Stimulated activated CD8-positive, alpha-beta memory T cell treated with anti-CD3 and anti-CD28 coated beads, Interleukin-4, amount 100 ng/mL, for 24 hours (primary cell): Measurements from ENCODE around the gene SLC29A3.

ENCODE experiments used
- DNase-seq: peaks from one replicate; pipeline ENCODE4 v3.0.0-alpha.2; 2020; ENCODE audit warnings: low read depth

The SLC29A3 gene

DNA sequence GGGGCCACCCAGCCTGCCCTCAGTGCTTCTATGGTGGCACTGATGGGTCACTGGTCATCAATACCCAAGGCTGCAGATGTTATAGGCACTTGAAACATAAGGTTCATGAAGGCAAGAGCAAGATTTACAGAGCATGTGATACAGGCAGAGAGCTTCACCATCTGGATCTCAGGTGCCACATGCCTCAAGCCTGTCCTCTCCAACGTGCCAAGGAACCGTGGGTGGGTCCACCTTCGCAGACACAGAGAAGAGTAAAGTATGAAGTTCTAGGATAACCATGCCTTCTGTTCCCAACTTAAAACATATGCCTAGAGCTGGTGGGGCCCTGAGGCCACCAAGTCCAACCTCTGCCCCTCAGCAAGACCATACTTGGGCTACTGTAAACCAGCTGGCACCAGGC, 51.0 kb downstream of the SLC29A3 start:
- no peak for DNase-seq

DNA sequence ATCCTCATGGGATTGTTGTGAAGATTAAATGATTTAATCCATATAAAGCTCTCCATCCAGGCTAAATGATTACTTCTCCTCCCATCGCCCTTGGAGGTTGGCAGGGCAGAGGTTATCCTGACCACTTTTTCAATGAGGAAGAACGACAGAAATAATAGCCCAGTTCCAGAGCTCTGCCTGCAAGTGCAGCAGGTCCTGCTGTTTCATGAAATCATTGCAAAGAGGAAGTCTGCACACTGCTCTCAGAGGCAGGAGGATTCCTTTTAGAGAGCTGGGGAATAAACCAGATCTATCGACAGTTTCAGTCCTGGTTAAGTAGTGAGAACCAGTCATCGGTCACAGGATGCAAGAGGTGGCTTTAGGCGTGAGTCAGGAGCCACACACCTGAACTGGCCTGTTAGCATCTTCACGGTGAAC, 52.7 kb downstream of the SLC29A3 start:
- DNase-seq, result no peak

DNA sequence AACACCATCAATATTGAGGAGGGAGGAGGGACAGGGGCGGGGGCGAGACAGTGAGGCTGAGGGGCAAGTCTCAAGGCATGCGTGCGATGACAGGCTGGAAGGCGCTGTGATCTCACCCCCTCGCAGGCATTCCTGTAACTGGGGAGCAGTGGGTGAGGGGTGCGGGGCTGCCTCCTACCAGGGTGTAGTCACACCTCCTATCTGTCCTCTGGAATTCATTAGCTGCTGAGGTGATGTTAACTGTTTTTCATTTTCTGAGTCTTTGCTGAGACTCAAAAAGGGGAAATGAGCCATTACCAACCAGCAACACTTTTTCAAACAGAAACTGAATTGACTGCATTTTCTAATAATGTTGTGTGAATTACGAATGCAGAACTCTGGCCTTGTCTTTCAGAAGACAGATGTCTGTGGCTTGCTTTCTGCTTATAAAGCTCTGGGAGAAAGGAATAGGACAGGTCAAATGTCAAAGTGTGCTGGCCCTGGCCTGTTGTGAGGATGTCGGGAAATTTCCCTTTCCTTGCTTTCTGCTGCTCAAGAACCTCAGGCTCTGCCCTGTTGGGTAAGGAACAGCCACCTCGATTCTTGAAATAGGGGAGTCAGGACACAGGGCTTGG, 53.9 kb downstream of the SLC29A3 start:
- DNase-seq, result no peak

DNA sequence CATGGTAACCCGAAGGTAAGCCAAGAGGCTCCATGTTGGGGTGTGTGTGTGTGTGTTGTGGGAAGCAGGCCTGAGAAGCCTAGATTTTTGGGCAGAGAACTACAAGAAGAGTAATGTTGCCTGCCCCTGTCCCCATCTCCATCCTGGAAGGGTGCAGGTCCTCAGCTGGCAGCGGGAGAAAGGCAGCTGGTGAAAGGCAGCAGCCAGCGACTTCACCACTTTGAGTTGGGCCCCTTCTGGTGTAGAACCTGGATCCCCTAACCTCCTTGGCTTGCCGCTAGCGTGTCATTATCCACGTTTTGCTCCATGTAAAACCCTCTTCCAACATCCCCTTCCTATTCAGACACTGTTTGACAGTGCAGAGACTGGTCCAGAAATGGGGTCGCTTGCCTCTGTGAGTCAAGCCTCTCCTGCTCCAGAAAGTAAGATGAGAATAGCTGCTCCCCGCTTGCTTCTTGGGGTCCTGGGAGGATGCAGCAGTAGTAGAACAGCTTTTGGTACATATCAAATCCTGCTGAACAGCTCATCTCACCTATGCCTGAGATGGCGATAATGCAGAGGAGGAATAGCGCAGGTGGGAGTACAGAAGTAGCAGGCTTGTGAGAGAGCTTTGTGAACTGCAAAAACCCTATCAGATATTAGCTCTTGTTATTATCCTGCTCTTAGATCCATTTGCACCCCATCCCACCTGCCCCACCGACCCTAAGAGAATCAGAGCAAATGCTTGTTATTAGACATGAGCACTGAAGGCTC, 55.6 kb downstream of the SLC29A3 start:
- DNase-seq, result no peak

DNA sequence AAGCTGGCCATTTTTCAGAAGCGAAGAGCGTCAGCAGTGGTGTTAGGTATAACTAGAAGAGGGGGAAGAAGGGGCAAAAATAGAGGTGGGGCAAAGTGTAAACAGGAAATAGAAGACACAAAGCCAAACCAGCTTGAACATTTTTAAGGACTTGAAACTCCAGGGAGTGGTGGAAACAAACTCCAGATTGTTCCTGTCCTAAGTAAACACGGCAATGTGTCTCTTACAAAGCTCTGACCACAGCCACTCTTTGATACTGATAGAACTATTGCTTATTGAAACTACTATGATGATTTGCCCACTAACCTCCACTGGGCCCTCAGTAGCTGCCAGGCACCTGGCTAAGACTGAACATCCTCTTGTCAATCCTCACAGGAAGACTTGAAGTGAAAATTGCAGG, 56.9 kb downstream of the SLC29A3 start:
- no peak for DNase-seq

DNA sequence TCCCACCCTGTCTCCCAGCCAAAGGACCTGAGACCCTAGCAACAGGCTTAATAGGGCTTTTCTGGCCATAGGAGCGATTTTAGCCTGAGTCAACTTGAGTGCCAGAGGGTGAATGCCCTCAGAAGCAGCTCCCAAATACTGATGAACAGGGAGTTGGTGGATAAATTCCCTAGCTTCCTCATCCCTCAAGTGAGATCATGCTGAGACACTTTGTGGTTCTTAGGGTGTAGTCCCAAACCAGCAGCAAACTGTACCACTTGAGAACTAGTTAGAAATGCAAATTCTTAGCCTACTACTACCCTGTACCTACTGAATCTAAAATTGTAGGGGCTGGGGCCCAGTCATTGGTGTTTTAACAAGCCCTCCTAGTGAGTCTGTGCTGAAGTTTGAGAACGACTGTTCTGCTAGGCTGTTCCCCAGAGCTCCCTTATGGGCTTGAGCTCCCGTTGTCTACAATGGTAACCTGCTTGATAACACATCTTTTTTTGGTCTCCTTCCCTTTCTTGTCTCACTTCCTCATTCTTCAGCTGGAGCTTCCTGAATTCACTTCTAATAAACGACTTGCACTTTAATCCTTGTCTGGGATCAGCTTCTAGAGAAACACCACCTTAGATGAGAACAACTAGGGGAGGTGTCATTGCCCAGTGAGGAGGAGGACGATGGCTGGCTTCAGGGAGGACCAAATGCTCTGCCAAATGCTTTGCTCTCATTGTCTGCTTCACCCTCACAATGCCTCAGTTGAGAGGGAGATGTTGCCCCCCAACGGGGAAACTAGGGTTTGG, 59.5 kb downstream of the SLC29A3 start:
- no peak for DNase-seq

DNA sequence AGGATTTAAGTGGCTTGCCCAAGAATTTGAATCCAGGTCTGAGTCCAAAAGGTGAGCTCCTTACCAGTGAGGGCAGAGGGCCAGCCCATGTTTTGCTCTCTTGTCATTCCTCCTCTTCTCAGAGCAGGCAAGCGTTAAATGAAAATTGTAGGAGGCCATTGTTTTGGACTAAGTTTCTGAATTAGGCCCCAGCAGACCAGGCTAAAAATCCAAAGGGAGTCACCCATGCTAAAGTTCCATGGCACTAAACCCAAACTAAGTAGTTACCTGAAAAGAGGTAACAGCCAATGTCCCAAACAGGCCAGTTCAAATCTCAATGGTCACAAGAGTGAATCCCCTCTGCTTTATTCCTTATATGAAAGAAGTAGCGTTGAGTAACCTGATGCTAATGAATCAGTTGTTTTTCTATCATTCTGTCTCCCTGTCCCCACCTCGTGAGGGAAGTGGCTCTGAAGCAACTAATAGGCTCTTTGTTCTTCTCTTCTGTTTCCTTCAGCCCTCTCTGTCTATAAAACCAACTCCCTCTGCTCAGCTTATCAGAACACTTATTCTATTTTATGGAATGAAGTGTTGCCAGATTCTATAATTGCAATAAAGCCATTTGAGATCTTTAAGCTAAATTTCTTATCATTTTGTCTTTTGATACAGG, 60.2 kb downstream of the SLC29A3 start:
- DNase-seq, result no peak

DNA sequence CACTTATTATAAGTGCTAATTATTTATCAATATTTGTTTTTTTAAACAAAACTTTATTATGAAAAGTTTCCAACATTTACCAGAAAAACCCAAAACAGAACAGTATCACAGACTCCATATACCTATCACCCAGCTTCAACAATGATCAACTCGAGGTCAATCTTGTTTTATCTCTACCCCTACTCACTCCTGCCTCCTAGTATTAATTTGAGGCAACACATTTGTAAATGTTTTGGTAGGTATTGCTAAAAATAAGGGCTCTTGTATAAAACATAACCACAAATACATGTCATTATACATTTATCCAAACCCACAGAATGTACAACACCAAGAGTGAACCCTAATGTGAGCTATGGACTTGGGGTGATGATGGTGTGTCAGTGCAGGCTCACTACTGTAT, 61.8 kb downstream of the SLC29A3 start:
- no peak for DNase-seq

DNA sequence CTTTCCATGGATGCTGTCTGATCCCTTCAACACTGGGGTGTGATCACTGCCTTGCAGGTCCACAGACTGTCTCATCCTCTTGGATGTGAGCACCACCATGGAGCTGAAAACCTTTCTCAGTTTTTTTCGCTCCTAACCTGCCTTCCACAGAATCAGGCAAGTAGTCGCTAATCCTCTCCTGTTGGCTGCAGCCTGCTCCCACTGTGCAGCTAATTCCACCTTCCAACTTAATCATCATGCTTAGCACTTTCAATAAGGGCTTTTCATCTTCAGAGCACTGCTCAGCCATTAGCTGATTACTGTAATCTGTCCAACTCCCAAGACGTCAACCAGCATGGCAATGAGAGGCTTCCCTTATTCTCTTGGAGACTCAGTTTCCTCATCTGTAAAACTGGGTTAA, 62.6 kb downstream of the SLC29A3 start:
- no peak for DNase-seq

DNA sequence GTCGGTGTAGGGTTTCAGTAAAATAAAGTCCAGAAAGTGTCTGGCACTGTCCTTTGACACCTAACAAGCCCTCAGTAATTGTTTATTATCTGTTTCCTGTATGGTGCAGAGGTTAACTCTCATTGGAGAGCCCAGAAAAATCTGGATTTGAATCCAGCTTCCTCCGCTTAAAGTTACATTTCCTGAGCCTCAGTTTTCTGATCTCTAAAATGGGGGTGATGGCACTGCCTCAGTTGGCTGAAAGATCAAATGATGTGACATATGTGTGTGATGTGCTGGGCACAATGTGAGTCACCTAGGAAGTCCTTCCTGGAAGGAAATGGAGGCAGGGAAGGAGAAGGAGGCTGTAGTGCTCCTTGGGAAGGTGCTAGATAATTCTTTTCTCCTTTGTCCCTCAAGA, 63.0 kb downstream of the SLC29A3 start:
- no peak for DNase-seq

DNA sequence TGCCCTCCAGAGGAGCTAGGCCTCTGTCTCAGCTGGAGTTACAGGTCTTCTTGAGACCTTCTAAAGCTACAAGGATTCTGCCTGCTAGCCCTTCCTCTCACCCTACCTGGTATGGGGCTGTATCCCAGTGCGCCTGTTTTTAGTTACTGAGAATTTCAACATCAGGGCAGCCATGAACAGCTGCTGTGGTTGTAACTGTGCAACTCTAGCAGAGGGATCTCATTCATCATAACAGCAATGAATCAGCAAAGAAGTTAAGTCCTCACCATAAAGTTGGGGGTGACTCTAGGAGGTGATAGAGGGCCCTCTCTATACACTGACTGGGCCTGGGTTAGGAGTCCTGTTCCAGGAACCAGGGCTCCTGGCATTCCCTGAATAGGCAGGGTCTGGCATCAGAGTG, 63.7 kb downstream of the SLC29A3 start:
- DNase-seq, result no peak

DNA sequence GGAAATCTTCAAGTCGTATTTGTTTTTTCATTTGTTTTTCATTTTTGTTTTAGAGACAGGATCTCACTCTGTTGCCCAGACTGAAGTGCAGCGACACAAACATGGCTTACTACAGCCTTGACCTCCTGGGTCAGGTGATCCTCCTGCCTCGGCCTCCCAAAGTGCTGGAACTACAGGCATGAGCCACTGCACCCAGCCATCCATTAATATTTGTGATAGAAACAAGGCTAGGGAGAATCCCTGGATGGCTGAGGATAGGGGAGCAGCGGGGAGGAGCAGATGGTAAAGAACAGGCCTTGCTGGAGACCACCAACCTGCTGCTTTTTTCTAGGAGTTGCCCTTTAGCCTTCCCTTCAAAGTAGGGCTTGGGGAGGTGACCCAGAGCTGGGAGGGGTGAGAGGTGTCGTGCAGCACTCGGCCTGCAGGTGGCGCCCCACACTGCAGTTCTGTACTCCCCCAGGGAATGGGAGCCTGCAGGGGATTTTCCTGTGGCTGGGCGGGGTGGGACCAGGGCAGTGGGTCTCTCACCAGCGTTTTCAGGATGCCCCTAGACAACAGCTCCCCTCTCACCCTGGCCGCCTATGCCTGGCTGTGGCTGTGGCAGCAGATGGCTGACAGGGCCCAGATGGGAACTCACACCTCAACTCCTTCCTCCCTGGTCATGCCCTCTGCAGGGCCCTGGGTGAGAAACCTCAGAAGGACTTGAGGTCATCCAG, 65.1 kb downstream of the SLC29A3 start:
- peak; percentile 67 for DNase-seq

DNA sequence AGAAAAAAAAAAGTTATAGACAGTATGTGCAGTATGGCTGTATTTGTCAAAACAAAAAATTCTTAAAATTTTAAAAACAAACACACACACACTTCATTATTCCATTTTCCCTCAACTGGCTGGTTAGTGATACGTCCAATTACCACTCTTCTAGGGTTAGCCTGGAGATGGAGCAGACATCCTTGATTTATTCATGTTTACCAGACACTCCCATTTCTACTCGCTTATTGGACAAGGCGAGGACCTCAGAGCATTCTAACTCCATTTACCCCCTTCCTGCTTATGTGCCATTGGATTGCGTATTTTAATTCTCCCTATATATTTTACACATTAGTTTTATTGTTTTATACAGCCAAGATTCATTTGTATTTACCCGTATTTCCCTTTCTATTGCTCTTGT, 69.1 kb downstream of the SLC29A3 start:
- no peak for DNase-seq

DNA sequence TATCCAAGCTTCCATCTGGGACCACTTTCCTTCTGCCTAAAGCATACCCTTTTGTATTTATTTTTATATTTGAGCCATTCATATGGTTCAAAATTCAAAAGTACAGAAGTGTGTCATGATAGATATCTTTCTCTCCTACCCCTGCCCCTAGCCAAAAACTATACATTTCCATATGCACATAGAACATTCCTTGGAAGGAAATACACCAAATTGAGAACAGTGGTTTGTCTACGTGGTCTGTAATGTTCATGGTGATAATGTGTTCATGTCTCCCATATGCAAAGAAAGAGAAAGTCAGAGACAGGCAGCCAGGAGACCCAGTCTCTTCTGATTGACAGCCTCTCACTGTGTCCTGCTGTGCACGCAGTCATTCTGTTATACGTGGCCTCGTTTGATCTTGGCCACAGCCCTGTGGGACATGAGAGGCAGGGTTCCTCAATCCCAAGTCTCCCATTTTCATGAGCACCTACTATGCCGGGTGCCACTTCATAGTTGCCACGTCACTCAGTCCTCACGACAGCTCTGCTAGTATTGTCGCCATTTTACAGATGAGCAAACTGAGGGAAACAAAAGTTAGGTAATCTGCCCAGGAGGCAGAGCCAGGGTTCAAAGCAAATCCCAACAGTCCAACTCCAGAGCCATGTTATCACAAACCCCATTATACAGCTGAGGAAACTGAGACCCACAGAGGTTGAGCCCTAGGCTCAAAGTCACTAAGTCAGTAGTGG, 69.7 kb downstream of the SLC29A3 start:
- DNase-seq, result no peak

DNA sequence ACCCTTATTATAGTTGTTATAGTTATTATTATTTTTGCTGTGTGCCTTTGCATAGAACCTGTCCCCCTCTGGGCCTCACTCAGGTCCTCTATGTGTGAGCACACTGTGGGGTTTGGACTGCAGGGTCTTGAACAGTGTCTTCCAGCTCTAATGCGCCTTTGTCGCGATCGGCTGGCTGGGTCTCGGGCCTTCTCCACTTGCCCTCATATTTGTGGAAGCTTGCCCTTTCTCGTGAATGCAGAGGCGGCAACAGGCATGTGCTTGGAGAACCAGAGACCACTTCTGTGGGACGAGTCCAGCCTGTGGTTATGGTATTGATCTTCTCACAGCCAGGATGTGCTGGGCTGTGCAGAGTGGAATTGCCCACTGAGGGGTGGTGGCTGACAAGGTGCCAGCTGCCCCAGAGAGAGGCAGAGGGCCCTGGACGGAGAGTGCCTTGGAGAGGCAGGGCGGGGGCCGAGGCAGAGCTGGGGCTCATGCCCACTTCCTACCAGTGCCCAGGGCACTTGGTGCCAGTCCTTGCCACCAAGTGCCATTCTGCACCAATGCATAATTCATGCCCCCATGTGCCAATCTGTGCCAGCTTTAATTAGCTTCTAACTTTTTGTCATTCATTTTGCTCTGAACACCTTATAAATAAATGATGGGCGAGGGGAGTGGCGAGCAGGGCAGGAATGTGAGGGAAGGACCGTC, 70.9 kb downstream of the SLC29A3 start:
- DNase-seq, result no peak

DNA sequence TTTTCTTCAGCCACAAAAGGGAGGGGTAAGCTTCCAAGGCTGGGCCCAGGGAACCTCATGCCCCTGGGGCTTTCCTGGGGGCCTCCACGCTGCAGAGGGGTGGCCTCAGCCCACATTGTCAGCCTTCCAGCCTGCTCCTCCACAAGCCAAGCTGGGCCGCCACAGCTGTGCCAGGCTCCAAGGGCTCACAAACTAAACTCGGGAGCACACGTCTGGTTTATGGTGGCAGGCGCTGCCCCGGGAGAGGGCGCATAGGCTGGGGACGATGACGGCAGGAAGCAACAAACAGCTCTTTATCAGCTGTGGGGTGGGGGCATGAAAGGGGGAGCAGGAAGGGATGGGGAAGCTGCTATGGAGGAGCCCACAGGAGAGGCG, 71.4 kb downstream of the SLC29A3 start:
- DNase-seq, result no peak

DNA sequence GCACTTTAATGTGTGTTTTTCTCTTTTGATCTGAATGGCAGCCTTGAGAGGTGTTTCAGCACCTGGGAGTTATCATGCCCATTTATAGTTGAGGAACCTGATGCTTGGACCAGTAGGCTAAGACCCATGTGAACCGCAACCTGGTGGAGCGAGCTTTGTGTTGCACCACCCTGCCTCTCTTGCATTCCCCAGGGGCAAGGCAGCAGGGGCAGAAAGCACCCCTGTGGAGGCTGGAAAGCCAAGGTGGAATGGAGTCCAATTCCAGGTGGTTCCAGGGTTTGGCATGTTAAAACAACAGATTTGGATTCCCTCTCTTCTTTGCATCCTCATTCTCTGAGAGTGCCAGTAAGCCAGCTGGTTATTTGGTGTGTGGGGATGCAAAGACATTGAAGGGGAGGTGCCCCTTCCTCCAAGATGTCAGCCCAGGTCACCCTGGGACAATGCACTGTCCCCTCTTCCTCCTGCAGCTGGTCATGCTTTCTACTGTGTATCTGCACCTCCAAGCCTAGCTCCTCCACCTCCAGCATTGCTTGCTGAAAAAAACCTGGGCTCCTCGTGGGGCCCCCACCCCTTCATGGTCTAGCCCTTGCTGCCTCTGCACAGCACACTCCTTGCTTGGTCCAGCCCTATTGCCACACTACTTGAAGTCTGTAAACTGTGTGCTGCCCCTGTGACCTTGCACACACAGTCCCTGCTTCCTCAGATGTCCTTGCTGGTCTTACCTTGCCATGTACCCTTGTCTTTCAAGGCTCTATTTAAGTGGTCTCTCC, 72.0 kb downstream of the SLC29A3 start:
- DNase-seq, result no peak

DNA sequence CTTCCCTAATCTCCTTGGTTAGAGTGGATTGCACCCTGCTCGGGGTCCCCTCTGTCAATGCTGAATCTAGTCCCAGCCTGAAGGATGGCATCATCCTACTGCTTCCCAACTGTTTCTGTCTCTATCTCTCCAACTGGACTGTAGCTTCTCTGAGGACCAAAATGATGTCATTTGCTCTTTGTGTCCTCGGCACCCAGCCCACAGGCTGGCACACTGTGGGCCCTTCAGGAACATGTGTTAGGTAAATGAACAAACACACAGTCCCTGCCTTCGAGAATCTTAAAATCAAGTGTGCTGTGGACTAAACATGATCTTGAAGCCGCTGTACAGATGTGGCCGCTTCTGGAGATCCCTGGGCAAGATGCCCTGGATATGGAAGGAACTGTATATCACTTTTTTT, 72.6 kb downstream of the SLC29A3 start:
- no peak for DNase-seq

DNA sequence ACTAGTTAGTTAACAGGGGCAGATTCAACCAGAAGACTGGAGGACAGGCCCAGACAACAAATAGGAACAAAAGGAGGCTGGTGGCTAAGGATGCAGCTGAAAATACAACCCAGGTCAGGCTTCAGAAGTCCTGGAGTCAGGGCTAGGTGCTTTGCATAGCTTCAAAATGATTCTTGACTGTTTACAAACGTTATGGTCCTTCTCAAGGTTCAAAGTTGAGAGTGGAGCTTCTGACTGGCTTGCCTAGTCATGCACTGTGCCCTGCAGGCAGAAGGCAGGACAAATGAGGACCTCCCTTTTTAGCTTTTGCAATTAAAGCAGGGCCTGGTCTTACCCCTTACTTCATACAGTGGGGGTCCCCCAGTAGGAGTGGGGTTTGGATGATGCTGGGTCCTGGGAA, 73.2 kb downstream of the SLC29A3 start:
- no peak for DNase-seq
